ENCODE data around the gene PINLYP.

- TF ChIP-seq CTCF (IDR thresholded peaks at IDR 0.05), result no peak
- no peak for TF ChIP-seq POLR2A (IDR thresholded peaks at IDR 0.05)
Measured at GRCh38 chr19:43631491-43631890, 55.9 kb downstream of the PINLYP start.
